ENCODE data around the gene GNG12.

- TF ChIP-seq CTCF (IDR thresholded peaks at IDR 0.05), result no peak
- TF ChIP-seq TCF7 (CRISPR knock-in tag; IDR thresholded peaks at IDR 0.05; ENCODE audit: low read depth), result no peak
Observed at GRCh38 chr1:67739361-67739760, 93.9 kb downstream of the GNG12 start.
